KMS-11 (cell line): ENCODE results near the gene RAPGEF5.

ENCODE experiments used
- H2AFZ ChIP-seq: fragments of 200-600 bp; sonication (generic); 2 replicates; pipeline ENCODE4 v1.6.1; 2016; ENCODE audit warnings: antibody characterized with exemption, mixed run types, low read depth
- H3K27ac ChIP-seq: fragments of 200-600 bp; sonication (generic); 2 replicates; pipeline ENCODE4 v1.6.1; 2016; ENCODE audit warnings: mild to moderate bottlenecking, mixed run types
- H3K27me3 ChIP-seq: fragments of 200-600 bp; sonication (generic); 2 replicates; pipeline ENCODE4 v1.6.1; 2017; ENCODE audit warnings: mild to moderate bottlenecking, low read depth, mixed run types, moderate library complexity; ENCODE audit not compliant: insufficient read depth
- H3K36me3 ChIP-seq: fragments of 200-600 bp; sonication (generic); 2 replicates; pipeline ENCODE4 v1.6.1; 2017; ENCODE audit warnings: mild to moderate bottlenecking, mixed run types; ENCODE audit not compliant: insufficient read depth
- H3K4me1 ChIP-seq: fragments of 200-600 bp; sonication (generic); 2 replicates; pipeline ENCODE4 v1.6.1; 2016; ENCODE audit warnings: mild to moderate bottlenecking, low read depth, mixed run types; ENCODE audit not compliant: poor library complexity, severe bottlenecking
- H3K4me2 ChIP-seq: fragments of 200-600 bp; sonication (generic); 2 replicates; pipeline ENCODE4 v1.7.0; 2016; ENCODE audit warnings: mild to moderate bottlenecking, mixed run types
- H3K4me3 ChIP-seq: fragments of 200-600 bp; sonication (generic); IDR thresholded peaks from 2 replicates; pipeline ENCODE4 v1.6.1; 2017; ENCODE audit warnings: low read depth, low read length, mixed read lengths; ENCODE audit not compliant: insufficient read depth
- H3K79me2 ChIP-seq: fragments of 200-600 bp; sonication (generic); 2 replicates; pipeline ENCODE4 v1.6.1; 2016; ENCODE audit warnings: low read depth, mixed run types; ENCODE audit not compliant: insufficient read depth
- H3K9ac ChIP-seq: fragments of 200-600 bp; sonication (generic); 2 replicates; pipeline ENCODE4 v1.6.1; 2016; ENCODE audit warnings: mild to moderate bottlenecking, mixed run types
- H4K20me1 ChIP-seq: fragments of 200-600 bp; sonication (generic); 2 replicates; pipeline ENCODE4 v1.6.1; 2016; ENCODE audit warnings: mild to moderate bottlenecking, mixed run types; ENCODE audit not compliant: insufficient read depth
- CTCF ChIP-seq: fragments of 200-600 bp; sonication (generic); conservative IDR thresholded peaks from 2 replicates; pipeline ENCODE4 v1.6.1; 2017; ENCODE audit warnings: low read depth, mild to moderate bottlenecking, antibody characterized with exemption, low read length, moderate library complexity, mixed read lengths

Gene RAPGEF5

GRCh38 chr7:22364900-22365299 is 7.9 kb upstream of the RAPGEF5 start:
- Histone ChIP-seq H3K9ac (no peak overlapping the region), H3K4me3 (no peak overlapping the region), H2AFZ (no peak overlapping the region), H4K20me1 (no peaks in the 10 kb centered on the region), H3K27me3 (no peaks in the 10 kb centered on the region), H3K79me2 (no peaks in the 10 kb centered on the region), H3K4me1 (no peaks in the 10 kb centered on the region), H3K4me2 (no peak overlapping the region), H3K36me3 (no peaks in the 10 kb centered on the region), H3K27ac (no peak overlapping the region)
- TF ChIP-seq CTCF, result no peak

DNA sequence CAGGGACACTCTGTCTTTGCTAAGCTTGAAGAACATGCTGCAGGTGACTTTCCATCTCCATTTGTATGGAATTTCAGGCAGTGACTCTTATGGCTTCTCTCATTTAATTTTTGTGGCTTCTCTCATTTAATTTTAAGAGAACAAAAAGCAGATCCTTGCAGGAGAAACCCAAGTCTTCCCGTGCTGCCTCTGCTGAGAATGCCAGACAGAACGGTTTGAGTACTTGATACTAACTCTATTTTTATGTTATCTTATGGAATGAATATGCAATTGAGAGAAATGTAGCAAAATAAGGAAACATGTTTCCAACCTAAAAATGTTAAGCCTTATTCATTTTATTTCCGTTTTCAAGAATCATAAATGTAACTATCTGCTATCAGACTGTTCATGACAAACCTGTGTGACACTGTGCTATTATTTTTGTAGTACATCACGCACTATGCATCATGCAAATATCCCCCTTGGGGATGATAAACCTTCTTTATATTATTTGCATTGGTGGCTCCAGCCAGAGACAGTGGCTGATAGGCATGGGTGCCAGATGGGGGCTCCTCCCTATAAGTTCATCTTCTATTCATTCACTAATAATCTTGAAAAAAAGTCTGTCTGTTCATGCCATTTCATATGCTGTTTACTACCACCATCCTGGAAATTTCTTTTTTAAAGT is 6.9 kb upstream of the RAPGEF5 start:
- no peaks in the 10 kb centered on the region for H3K79me2 ChIP-seq
- H3K4me1 ChIP-seq, result no peaks in the 10 kb centered on the region
- H3K27ac ChIP-seq, result no peak overlapping the region
- H3K9ac ChIP-seq, result no peak overlapping the region
- TF ChIP-seq CTCF, result no peak
- no peaks in the 10 kb centered on the region for H4K20me1 ChIP-seq
- H3K4me2 ChIP-seq, result no peak overlapping the region
- H3K36me3 ChIP-seq, result no peaks in the 10 kb centered on the region
- no peak overlapping the region for H3K4me3 ChIP-seq
- no peaks in the 10 kb centered on the region for H3K27me3 ChIP-seq
- no peak overlapping the region for H2AFZ ChIP-seq

DNA sequence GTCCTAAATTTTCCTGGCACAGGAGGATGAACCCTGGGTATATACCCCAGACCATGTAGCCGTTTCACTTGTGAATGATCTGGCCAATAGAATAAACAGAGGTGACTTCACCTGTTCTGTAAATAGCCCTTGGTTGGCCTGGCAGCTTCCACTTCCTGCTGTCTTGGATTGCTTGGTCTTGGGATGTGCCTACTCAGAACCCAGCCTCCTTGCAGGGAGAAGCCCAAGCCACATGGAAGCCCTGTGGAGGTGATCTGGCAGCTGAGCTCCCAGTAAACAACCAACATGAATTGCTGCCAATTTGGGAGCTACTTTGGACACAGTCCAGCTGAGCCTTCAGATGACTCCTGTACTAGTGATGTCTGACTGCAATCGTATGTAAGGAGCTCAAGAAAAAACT is 4.8 kb upstream of the RAPGEF5 start:
- Histone ChIP-seq H3K9ac (no peak overlapping the region), H3K4me1 (no peaks in the 10 kb centered on the region), H3K79me2 (no peaks in the 10 kb centered on the region), H3K27ac (no peak overlapping the region), H3K36me3 (no peaks in the 10 kb centered on the region), H3K27me3 (no peaks in the 10 kb centered on the region), H4K20me1 (no peaks in the 10 kb centered on the region), H3K4me3 (no peak overlapping the region), H2AFZ (no peak overlapping the region), H3K4me2 (no peak overlapping the region)
- TF ChIP-seq CTCF, result no peak

DNA sequence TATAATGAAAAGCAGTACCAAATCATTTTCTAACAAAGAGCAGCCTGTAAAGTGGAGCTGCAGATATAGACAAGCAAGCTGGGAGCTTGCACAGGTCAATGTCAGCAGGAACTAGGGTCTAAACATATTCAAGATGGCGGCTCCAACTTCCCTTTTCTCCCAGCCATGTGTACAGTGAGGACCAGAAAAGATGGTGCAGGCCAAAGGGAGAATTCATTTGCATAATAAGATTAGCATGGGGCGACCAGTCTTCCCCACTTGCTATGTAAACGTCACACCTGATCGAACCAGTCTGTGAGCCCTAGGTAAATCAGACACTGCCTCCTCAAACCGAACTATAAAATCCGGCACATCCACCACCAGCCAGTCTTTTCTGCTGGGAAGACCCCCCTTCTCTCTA is 4.4 kb upstream of the RAPGEF5 start:
- no peak overlapping the region for H3K9ac ChIP-seq
- H3K79me2 ChIP-seq, result no peaks in the 10 kb centered on the region
- no peak for TF ChIP-seq CTCF
- H4K20me1 ChIP-seq, result no peaks in the 10 kb centered on the region
- H3K4me2 ChIP-seq, result no peak overlapping the region
- H3K27me3 ChIP-seq, result no peaks in the 10 kb centered on the region
- H3K27ac ChIP-seq, result no peak overlapping the region
- no peak overlapping the region for H3K4me3 ChIP-seq
- no peaks in the 10 kb centered on the region for H3K36me3 ChIP-seq
- H2AFZ ChIP-seq, result no peak overlapping the region
- no peaks in the 10 kb centered on the region for H3K4me1 ChIP-seq
